Activated gamma-delta T cell treated with anti-CD3 and anti-CD28 coated beads, Interleukin-2, amount 50 U/mL, for 16 hours (primary cell): ENCODE measurements around the gene CHST12.
"Not testable (repeated sequence)": the region's sequence is repeated elsewhere in the genome, so short reads cannot be mapped to it uniquely, and the experiment has no call there.

ENCODE experiments used
- DNase-seq: peaks from one replicate; pipeline ENCODE4 v3.0.0-alpha.2; 2020; ENCODE audit warnings: low read depth

The CHST12 gene

GRCh38 chr7:2435146-2435545 lies 31.7 kb downstream of the CHST12 start:
- no peak for DNase-seq

- DNase-seq: no peak
These were observed 33.1 kb downstream of the CHST12 start for GRCh38 chr7:2436341-2437104.

- no peak for DNase-seq
These were observed 33.7 kb downstream of the CHST12 start for GRCh38 chr7:2437136-2437535.

- no peak for DNase-seq
These were observed 34.2 kb downstream of the CHST12 start for GRCh38 chr7:2437537-2438148.

GRCh38 chr7:2438186-2438585 lies 34.8 kb downstream of the CHST12 start:
- no peak for DNase-seq

GRCh38 chr7:2438775-2439174 lies 35.4 kb downstream of the CHST12 start:
- no peak for DNase-seq

GRCh38 chr7:2440608-2441245 lies 37.3 kb downstream of the CHST12 start:
- DNase-seq: no peak

GRCh38 chr7:2441430-2442058 lies 38.1 kb downstream of the CHST12 start:
- DNase-seq: no peak

GRCh38 chr7:2443491-2443890 lies 40.1 kb downstream of the CHST12 start:
- no peak for DNase-seq

GRCh38 chr7:2444476-2444875 lies 41.1 kb downstream of the CHST12 start:
- DNase-seq: no peak

- DNase-seq: no peak
These were observed 41.6 kb downstream of the CHST12 start for GRCh38 chr7:2445047-2445446.

GRCh38 chr7:2445898-2446555 lies 42.6 kb downstream of the CHST12 start:
- no peak for DNase-seq

GRCh38 chr7:2446676-2447075 lies 43.3 kb downstream of the CHST12 start:
- DNase-seq: no peak

GRCh38 chr7:2450198-2451107 lies 47.0 kb downstream of the CHST12 start:
- no peak for DNase-seq

- DNase-seq: peak; percentile 68
These were observed 48.0 kb downstream of the CHST12 start for GRCh38 chr7:2451171-2452073.

GRCh38 chr7:2452074-2452507 lies 48.7 kb downstream of the CHST12 start:
- no peak for DNase-seq

- DNase-seq: no peak
These were observed 49.3 kb downstream of the CHST12 start for GRCh38 chr7:2452643-2453270.

GRCh38 chr7:2453849-2454248 lies 50.4 kb downstream of the CHST12 start:
- DNase-seq: not testable (repeated sequence)

GRCh38 chr7:2459674-2460073 lies 56.3 kb downstream of the CHST12 start:
- DNase-seq: no peak

GRCh38 chr7:2460188-2460587 lies 56.8 kb downstream of the CHST12 start:
- DNase-seq: no peak
